ENCODE results near the gene AXIN1. TPM values are rescaled to one million over a fixed set of nuclear protein-coding genes. Genes with fewer than 3 reads are reported as not detected.
"Not testable (repeated sequence)": the region's sequence is repeated elsewhere in the genome, so short reads cannot be mapped to it uniquely, and the experiment has no call there.

The AXIN1 gene
- total and polyA plus RNA-seq, 8 donors: 8.0 to 13.6 (median 10.8) TPM

- no peak overlapping the region for H3K27ac ChIP-seq
- H3K36me3 ChIP-seq: peaks cover 3 to 8% (median 4%) of the 10 kb centered on the region in 3 donors
- intact Hi-C loops (cut with DNase I): loop anchor here in 1 of 3 donors (5.0 kb wide), 1 partner anchor 258 kb away; no protein-coding TSS in a partner anchor
- ATAC-seq: peak in 2 of 4 donors; percentile 16 to 17
- no peaks in the 10 kb centered on the region for H3K27me3 ChIP-seq
- no peak for FAIRE-seq
- H3K9me3 ChIP-seq: no peaks in the 10 kb centered on the region
- peaks cover 0 to 6% (median 0%) of the 10 kb centered on the region in 3 donors for H3K4me1 ChIP-seq
- 55 to 57% methylated on average over 19 of the region's 19 CpGs for WGBS, 2 donors
- TF ChIP-seq CTCF (IDR thresholded peaks at IDR 0.05): no peak
- H3K4me3 ChIP-seq: no peak overlapping the region
- peak in 4 of 6 donors; percentile 25 to 74 (median 48) for DNase-seq
Observed at GRCh38 chr16:364595-365491, 12.3 kb upstream of the AXIN1 start.

DNA sequence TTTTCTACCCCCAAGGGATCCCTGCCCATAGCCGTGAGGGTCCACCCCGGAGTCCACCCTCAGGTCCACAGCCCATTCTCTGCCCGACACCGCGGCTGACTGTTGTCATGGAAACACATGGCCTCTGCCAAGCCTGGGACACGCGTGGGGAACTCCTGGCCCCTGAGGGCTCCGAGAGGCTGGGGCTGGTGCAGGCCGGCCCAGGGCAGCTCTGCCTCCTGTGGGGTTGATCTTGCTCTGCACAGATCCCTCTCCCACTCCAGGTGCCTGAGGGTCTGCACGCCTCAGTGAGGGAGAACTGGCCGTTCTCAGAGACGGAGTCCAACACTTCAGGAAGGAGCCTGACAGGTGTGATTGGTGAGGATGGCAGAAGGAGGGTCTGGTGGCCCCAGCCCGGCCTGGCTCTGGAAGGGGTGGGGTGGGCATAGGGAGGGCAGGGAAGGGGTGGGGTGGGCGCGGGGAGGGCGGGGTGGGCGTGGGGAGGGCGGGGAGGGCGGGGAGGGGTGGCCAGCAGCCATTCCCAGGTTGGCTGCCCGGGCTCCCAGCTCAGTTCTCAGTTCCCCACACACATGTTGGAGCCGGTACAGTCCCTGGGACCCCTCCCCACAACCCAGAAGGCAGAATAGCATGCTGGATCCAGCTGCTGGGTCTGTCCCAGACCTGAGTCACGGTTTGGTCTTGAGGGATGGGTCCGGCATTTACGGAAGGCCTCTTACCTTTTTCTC is 11.4 kb upstream of the AXIN1 start:
- Histone ChIP-seq H3K4me1 (no peaks in the 10 kb centered on the region), H3K4me3 (no peak overlapping the region), H3K27me3 (no peaks in the 10 kb centered on the region), H3K27ac (no peak overlapping the region), H3K36me3 (peaks cover 3 to 8% (median 4%) of the 10 kb centered on the region in 3 donors), H3K9me3 (no peaks in the 10 kb centered on the region)
- TF ChIP-seq CTCF (IDR thresholded peaks at IDR 0.05): no peak
- peak in 3 of 6 donors; percentile 39 to 67 (median 47) for DNase-seq
- intact Hi-C loops (cut with DNase I): loop anchor here in 1 of 3 donors (5.0 kb wide), 1 partner anchor 257 kb away; no protein-coding TSS in a partner anchor
- FAIRE-seq: no peak
- WGBS, 2 donors: 41 to 45% methylated on average over 16 to 24 of the region's 24 CpGs
- ATAC-seq: no peak

- no peak for TF ChIP-seq CTCF (IDR thresholded peaks at IDR 0.05)
- Histone ChIP-seq H3K4me1 (no peaks in the 10 kb centered on the region), H3K27me3 (no peaks in the 10 kb centered on the region), H3K36me3 (peaks cover 0 to 5% (median 3%) of the 10 kb centered on the region in 3 donors), H3K4me3 (no peak overlapping the region), H3K27ac (no peak overlapping the region), H3K9me3 (no peaks in the 10 kb centered on the region)
- ATAC-seq (no peak), FAIRE-seq (no peak), DNase-seq (peak in 4 of 6 donors; percentile 15 to 72 (median 43))
- 59 to 60% methylated on average over 18 to 20 of the region's 20 CpGs for WGBS, 2 donors
- intact Hi-C loops (cut with DNase I): loop anchor here in 1 of 3 donors (5.0 kb wide), 1 partner anchor 256 kb away; no protein-coding TSS in a partner anchor
Observed at GRCh38 chr16:363110-363765, 10.7 kb upstream of the AXIN1 start.

DNA sequence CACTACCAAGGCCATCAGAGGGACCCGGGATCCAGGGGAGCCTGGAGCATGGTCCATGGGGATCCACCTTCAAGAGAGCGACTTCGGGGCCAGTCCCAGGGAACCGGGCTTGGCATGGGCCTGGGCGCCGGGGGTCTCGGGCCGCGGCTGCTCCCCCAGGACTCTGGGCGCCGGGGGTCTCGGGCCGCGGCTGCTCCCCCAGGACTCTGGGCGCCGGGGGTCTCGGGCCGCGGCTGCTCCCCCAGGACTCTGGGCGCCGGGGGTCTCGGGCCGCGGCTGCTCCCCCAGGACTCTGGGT is 10.1 kb upstream of the AXIN1 start:
- not testable (repeated sequence) for H3K27me3 ChIP-seq, ATAC-seq, H3K4me3 ChIP-seq, H3K4me1 ChIP-seq, H3K27ac ChIP-seq, H3K36me3 ChIP-seq, DNase-seq, FAIRE-seq, H3K9me3 ChIP-seq
- intact Hi-C loops (cut with DNase I): loop anchor here in 1 of 3 donors (5.0 kb wide), 1 partner anchor 255 kb away; no protein-coding TSS in a partner anchor
- 55 to 65% methylated on average over 15 to 23 of the region's 24 CpGs for WGBS, 2 donors

Measured in pancreas (tissue), 10 donors.